Loucy (cell line): ENCODE measurements around the gene GNAO1.

Experiments used
- H2AFZ ChIP-seq: fragments of 200-600 bp; sonication (generic); 2 replicates; pipeline ENCODE4 v1.6.0; 2016; ENCODE audit warnings: antibody characterized with exemption, mild to moderate bottlenecking, low read length, moderate library complexity
- H3F3A ChIP-seq: fragments of 200-600 bp; 2 replicates; pipeline ENCODE4 v1.6.0; 2016; ENCODE audit warnings: antibody characterized with exemption, low read depth, mild to moderate bottlenecking
- H3K27me3 ChIP-seq: fragments of 200-600 bp; sonication (generic); 2 replicates; pipeline ENCODE4 v1.6.1; 2014; ENCODE audit warnings: low read length, mild to moderate bottlenecking; ENCODE audit not compliant: insufficient read depth, poor library complexity, severe bottlenecking
- H3K36me3 ChIP-seq: fragments of 200-600 bp; sonication (generic); 2 replicates; pipeline ENCODE4 v1.6.1; 2016; ENCODE audit warnings: low read length; ENCODE audit not compliant: insufficient read depth
- H3K4me1 ChIP-seq: fragments of 200-600 bp; sonication (generic); 2 replicates; pipeline ENCODE4 v1.5.1; 2014; ENCODE audit warnings: low read length, mild to moderate bottlenecking; ENCODE audit not compliant: insufficient read depth, poor library complexity, severe bottlenecking
- H3K4me2 ChIP-seq: fragments of 200-600 bp; sonication (generic); 2 replicates; pipeline ENCODE4 v1.6.0; 2014; ENCODE audit warnings: antibody characterized with exemption, low read length, low read depth, mild to moderate bottlenecking; ENCODE audit not compliant: poor library complexity, severe bottlenecking
- H3K4me3 ChIP-seq: fragments of 200-600 bp; sonication (generic); 2 replicates; pipeline ENCODE4 v1.5.1; 2014; ENCODE audit warnings: low read length, mild to moderate bottlenecking, mixed read lengths; ENCODE audit not compliant: poor library complexity, severe bottlenecking
- H3K79me2 ChIP-seq: fragments of 200-600 bp; sonication (generic); 2 replicates; pipeline ENCODE4 v1.6.1; 2014; ENCODE audit warnings: low read length; ENCODE audit not compliant: insufficient read depth
- H3K9ac ChIP-seq: fragments of 200-600 bp; sonication (generic); 2 replicates; pipeline ENCODE4 v1.6.0; 2014; ENCODE audit warnings: mild to moderate bottlenecking, low read depth, low read length, moderate library complexity; ENCODE audit not compliant: poor library complexity, severe bottlenecking
- H3K9me2 ChIP-seq: fragments of 200-600 bp; sonication (generic); replicated peaks from 2 replicates; pipeline ENCODE4 v1.6.1; 2016; ENCODE audit warnings: low read depth, low read length, mixed read lengths
- H3K9me3 ChIP-seq: fragments of 200-600 bp; sonication (generic); 2 replicates; pipeline ENCODE4 v1.6.1; 2014; ENCODE audit warnings: mild to moderate bottlenecking, antibody characterized with exemption, low read length, low read depth; ENCODE audit not compliant: insufficient read depth
- H4K20me1 ChIP-seq: fragments of 200-600 bp; sonication (generic); 2 replicates; pipeline ENCODE4 v1.6.0; 2014; ENCODE audit warnings: antibody characterized with exemption, low read length, mild to moderate bottlenecking; ENCODE audit not compliant: insufficient read depth, poor library complexity, severe bottlenecking
- CTCF ChIP-seq: fragments of 200-600 bp; sonication (generic); conservative IDR thresholded peaks from 2 replicates; pipeline ENCODE4 v1.5.1; 2014; ENCODE audit warnings: mild to moderate bottlenecking, antibody characterized with exemption, low read length
- EZH2phosphoT487 ChIP-seq: fragments of 200-600 bp; IDR thresholded peaks from 2 replicates; pipeline ENCODE4 v1.6.1; 2018; ENCODE audit warnings: antibody characterized with exemption, mild to moderate bottlenecking, moderate library complexity, borderline replicate concordance

Gene GNAO1

GRCh38 chr16:56312028-56312300 lies 120.7 kb downstream of the GNAO1 start:
- no peak for TF ChIP-seq EZH2phosphoT487
- TF ChIP-seq CTCF = no peak
- H3K9me2 ChIP-seq = no peaks in the 10 kb centered on the region
- H3K4me1 ChIP-seq = no peaks in the 10 kb centered on the region
- no peaks in the 10 kb centered on the region for H3K9me3 ChIP-seq
- H3F3A ChIP-seq = no peaks in the 10 kb centered on the region
- no peak overlapping the region for H3K4me2 ChIP-seq
- H3K9ac ChIP-seq = no peak overlapping the region
- no peaks in the 10 kb centered on the region for H4K20me1 ChIP-seq
- no peaks in the 10 kb centered on the region for H3K27me3 ChIP-seq
- H2AFZ ChIP-seq = no peak overlapping the region
- no peaks in the 10 kb centered on the region for H3K79me2 ChIP-seq
- no peak overlapping the region for H3K4me3 ChIP-seq
- H3K36me3 ChIP-seq = no peaks in the 10 kb centered on the region

DNA sequence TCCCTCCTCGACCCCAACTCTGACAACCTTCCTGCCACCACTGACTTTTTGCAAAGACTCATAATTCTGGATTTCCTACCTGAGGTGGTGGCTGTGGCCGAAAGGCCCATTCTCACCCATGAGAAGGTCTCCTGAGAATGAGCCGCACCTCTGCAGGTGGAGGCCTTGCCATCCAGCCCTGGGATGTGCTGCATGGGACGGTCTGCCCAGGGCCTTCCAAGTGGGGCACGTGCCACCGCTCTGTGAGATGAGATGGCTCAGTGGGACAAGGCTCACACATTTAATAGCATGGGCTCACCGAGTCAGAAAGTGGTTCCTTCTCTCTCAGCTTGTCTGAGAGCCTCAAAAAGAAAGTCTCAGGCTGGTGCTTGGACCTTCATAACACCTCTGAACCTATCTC lies 121.3 kb downstream of the GNAO1 start:
- H3K9ac ChIP-seq = no peak overlapping the region
- no peaks in the 10 kb centered on the region for H3K79me2 ChIP-seq
- no peaks in the 10 kb centered on the region for H3K9me2 ChIP-seq
- no peaks in the 10 kb centered on the region for H3K36me3 ChIP-seq
- no peaks in the 10 kb centered on the region for H3K27me3 ChIP-seq
- no peak overlapping the region for H2AFZ ChIP-seq
- no peaks in the 10 kb centered on the region for H3K4me1 ChIP-seq
- no peaks in the 10 kb centered on the region for H3K9me3 ChIP-seq
- TF ChIP-seq CTCF (no peak), EZH2phosphoT487 (no peak)
- H3F3A ChIP-seq = no peaks in the 10 kb centered on the region
- H3K4me2 ChIP-seq = no peak overlapping the region
- H3K4me3 ChIP-seq = no peak overlapping the region
- no peaks in the 10 kb centered on the region for H4K20me1 ChIP-seq

GRCh38 chr16:56314244-56314850 lies 123.1 kb downstream of the GNAO1 start:
- H3K36me3 ChIP-seq = no peaks in the 10 kb centered on the region
- no peaks in the 10 kb centered on the region for H3K79me2 ChIP-seq
- no peaks in the 10 kb centered on the region for H4K20me1 ChIP-seq
- H3K4me3 ChIP-seq = no peak overlapping the region
- peaks cover 9% of the 10 kb centered on the region for H3K4me1 ChIP-seq
- TF ChIP-seq EZH2phosphoT487 (no peak), CTCF (no peak)
- H3K4me2 ChIP-seq = no peak overlapping the region
- no peaks in the 10 kb centered on the region for H3K9me2 ChIP-seq
- H2AFZ ChIP-seq = no peak overlapping the region
- H3K9me3 ChIP-seq = no peaks in the 10 kb centered on the region
- H3F3A ChIP-seq = no peaks in the 10 kb centered on the region
- no peaks in the 10 kb centered on the region for H3K27me3 ChIP-seq
- no peak overlapping the region for H3K9ac ChIP-seq
